Chondrocyte (in vitro differentiated cells): ENCODE data around the gene SP1. TPM values are rescaled to one million over a fixed set of nuclear protein-coding genes. Genes with fewer than 3 reads are reported as not detected.
A peak's percentile ranks its signal among the peaks of the same experiment; 100 is the strongest.

Source experiments
- DNase-seq: peaks from one replicate; pipeline ENCODE4 v3.0.0; 2021; ENCODE audit warnings: mixed read lengths, low spot score
- H3K27ac Mint-ChIP-seq: one replicate; pipeline ENCODE4 v1.8.0; 2021; ENCODE audit warnings: mild to moderate bottlenecking, moderate library complexity, mixed read lengths; ENCODE audit not compliant: unreplicated experiment
- H3K27me3 Mint-ChIP-seq: 2 replicates; pipeline ENCODE4 v1.8.0; 2021; ENCODE audit warnings: low read depth, mixed read lengths
- H3K36me3 Mint-ChIP-seq: 2 replicates; pipeline ENCODE4 v1.8.0; 2021; ENCODE audit warnings: low read depth, mixed read lengths
- H3K4me1 Mint-ChIP-seq: 2 replicates; pipeline ENCODE4 v1.8.0; 2021; ENCODE audit warnings: low read depth, mild to moderate bottlenecking, mixed read lengths
- H3K4me3 Mint-ChIP-seq: one replicate; pipeline ENCODE4 v1.8.0; 2021; ENCODE audit warnings: mild to moderate bottlenecking, moderate library complexity, mixed read lengths; ENCODE audit not compliant: unreplicated experiment
- H3K9me3 Mint-ChIP-seq: 2 replicates; pipeline ENCODE4 v1.8.0; 2021; ENCODE audit warnings: low read depth, mixed read lengths
- total RNA-seq: library from RNA; stranded (reverse); gene quantifications from 3 replicates; pipeline ENCODE4 v1.2.1, GENCODE V29; 2021
- TF ChIP-seq, protein P1 (sequence below): fragments of 200-600 bp; sonication (generic); IDR thresholded peaks from 2 replicates; pipeline ENCODE4 v1.5.0; 2021; ENCODE audit warnings: antibody characterized with exemption, mild to moderate bottlenecking, moderate library complexity

Gene SP1
- total RNA-seq, 1 donor from 2014 or later, result 59.0 TPM

DNA sequence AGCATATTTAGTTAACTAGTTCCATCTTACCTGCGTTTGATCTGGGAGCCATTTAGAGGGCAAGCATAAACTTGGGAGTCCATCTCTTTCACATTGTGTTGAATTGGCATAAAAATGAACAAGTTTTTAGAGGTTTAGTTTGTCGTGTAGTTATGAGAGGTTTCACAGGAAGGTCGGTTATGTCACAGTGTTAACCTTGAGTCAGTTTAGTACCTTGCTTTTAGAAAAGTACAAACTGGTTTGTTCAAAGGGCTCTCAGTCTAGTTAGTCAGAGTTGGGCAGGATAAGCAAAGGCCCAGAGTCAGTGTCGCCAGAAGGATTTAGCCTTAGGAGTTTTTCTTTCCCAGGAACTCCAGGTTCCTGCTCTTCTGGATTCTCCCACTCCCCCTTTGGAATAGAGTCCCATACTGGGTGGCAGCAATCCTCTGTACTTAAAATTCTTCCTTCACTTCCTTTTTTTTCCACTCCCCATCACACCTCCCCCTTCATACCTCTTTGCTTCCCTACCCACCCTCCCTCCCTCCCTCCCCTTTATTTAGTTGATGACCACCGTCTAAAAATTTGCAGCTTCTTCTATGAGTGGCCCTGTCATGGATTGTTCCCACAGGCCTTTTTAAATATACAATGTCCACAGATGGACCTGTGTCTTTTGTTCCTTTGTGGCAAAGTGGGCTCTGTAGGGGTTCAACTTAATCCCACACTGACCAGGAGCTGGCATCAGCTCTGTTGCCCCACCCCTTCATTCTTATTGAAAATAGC, 84.0 kb downstream of the SP1 start:
- no peak overlapping the region for H3K4me3 Mint-ChIP-seq
- H3K9me3 Mint-ChIP-seq, result no peaks in the 10 kb centered on the region
- DNase-seq, result no peak
- H3K27me3 Mint-ChIP-seq, result no peaks in the 10 kb centered on the region
- H3K27ac Mint-ChIP-seq, result peak overlapping the region; percentile 37
- TF ChIP-seq, protein P1, sequence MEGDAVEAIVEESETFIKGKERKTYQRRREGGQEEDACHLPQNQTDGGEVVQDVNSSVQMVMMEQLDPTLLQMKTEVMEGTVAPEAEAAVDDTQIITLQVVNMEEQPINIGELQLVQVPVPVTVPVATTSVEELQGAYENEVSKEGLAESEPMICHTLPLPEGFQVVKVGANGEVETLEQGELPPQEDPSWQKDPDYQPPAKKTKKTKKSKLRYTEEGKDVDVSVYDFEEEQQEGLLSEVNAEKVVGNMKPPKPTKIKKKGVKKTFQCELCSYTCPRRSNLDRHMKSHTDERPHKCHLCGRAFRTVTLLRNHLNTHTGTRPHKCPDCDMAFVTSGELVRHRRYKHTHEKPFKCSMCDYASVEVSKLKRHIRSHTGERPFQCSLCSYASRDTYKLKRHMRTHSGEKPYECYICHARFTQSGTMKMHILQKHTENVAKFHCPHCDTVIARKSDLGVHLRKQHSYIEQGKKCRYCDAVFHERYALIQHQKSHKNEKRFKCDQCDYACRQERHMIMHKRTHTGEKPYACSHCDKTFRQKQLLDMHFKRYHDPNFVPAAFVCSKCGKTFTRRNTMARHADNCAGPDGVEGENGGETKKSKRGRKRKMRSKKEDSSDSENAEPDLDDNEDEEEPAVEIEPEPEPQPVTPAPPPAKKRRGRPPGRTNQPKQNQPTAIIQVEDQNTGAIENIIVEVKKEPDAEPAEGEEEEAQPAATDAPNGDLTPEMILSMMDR, result no peak
- peaks cover 69% of the 10 kb centered on the region for H3K36me3 Mint-ChIP-seq
- peaks cover 29% of the 10 kb centered on the region for H3K4me1 Mint-ChIP-seq

DNA sequence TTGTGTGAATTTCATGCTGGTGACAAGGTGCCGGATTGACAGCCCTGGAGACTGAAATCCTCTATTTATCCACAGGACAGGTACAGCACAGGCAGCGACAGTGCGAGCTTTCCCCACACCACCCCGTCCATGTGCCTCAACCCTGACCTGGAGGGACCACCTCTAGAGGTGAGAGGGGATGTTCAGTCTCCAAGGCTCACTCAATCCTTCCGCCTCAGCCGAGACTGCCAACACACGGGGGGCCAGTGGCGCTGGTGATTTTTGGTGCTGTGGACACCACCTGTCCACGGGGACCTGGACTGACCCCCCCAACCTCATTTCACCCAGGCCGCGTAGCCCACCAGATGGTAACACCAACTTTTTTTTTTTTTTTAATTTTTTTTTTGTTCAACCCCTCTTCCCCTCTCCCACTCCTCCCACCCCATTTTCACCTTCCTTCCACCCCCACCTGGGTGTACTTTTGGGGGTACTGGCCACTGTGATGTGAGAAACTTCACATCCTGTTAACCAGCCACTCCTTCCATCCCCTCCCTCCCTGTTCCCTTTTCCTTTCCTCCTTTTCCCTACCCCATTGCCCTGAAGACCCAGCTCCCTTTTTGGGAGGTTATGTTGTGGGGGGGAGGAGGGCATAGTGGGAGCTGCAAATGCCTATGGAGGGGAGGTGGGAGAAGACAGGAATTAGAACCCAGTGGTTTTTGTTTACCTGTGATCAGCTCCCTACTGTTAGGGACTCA, 84.9 kb downstream of the SP1 start:
- TF ChIP-seq, protein P1, result no peak
- peak; percentile 68 for DNase-seq
- peak overlapping the region; percentile 18 for H3K27ac Mint-ChIP-seq
- peaks cover 63% of the 10 kb centered on the region for H3K36me3 Mint-ChIP-seq
- H3K27me3 Mint-ChIP-seq, result no peaks in the 10 kb centered on the region
- no peak overlapping the region for H3K4me3 Mint-ChIP-seq
- peaks cover 23% of the 10 kb centered on the region for H3K4me1 Mint-ChIP-seq
- H3K9me3 Mint-ChIP-seq, result no peaks in the 10 kb centered on the region

DNA sequence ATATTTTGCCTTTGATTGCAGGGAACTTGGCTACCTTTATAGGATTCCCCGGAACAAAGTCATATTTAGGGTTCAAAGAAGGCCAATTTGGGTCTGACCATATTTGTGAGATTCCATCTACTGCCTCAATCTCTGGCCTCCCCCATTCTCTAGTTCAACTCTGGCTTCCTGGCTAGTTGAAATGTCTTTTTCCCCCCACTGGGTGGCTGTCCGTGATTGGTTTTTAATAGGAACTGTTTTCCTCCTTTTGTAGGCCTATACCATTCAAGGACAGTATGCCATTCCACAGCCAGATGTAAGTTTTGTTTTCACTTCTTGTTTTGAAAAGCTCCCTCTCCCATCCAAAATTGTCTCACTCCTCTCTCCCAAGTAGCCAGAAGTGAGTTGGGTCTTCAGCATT, 85.7 kb downstream of the SP1 start:
- Mint-ChIP-seq H3K9me3 (no peaks in the 10 kb centered on the region), H3K36me3 (peaks cover 57% of the 10 kb centered on the region), H3K27me3 (no peaks in the 10 kb centered on the region), H3K4me1 (peaks cover 15% of the 10 kb centered on the region), H3K27ac (peak overlapping the region; percentile 14), H3K4me3 (no peak overlapping the region)
- TF ChIP-seq, protein P1, result peak; percentile 28
- no peak for DNase-seq

Other genes with a start within 250 kb of the SP1 start
- gene ZNF740, start 199.5 kb upstream of the SP1 start, total RNA-seq, result 27.3 to 36.7 TPM (median 28.0 TPM) in 3 replicates
- 24.3 to 34.6 TPM (median 27.1 TPM) in 3 replicates for gene CSAD, start 199.3 kb upstream of the SP1 start, total RNA-seq
- 0.37 to 0.46 TPM in 2 of 3 replicates, not detected in the other for gene ITGB7, start 172.9 kb upstream of the SP1 start, total RNA-seq
- 19.4 to 30.0 TPM (median 21.7 TPM) in 3 replicates for gene RARG, start 148.0 kb upstream of the SP1 start, total RNA-seq
- gene ESPL1, start 111.9 kb upstream of the SP1 start, total RNA-seq, result 4.0 to 5.5 TPM (median 4.8 TPM) in 3 replicates
- 266 to 309 TPM (median 274 TPM) in 3 replicates for gene PFDN5, start 84.6 kb upstream of the SP1 start, total RNA-seq
- gene MYG1, start 80.5 kb upstream of the SP1 start, total RNA-seq, result 44.1 to 47.0 TPM (median 47.0 TPM) in 3 replicates
- gene AAAS, start 58.6 kb upstream of the SP1 start, total RNA-seq, result 48.6 to 71.1 TPM (median 52.8 TPM) in 3 replicates
- gene SP7, start 43.8 kb upstream of the SP1 start, total RNA-seq, result not detected in 3 replicates
- not detected in 3 replicates for gene AMHR2, start 43.7 kb downstream of the SP1 start, total RNA-seq
- gene PRR13, start 61.6 kb downstream of the SP1 start, total RNA-seq, result 96.2 to 110 TPM (median 102 TPM) in 3 replicates
- gene PCBP2, start 71.9 kb downstream of the SP1 start, total RNA-seq, result 601 to 638 TPM (median 611 TPM) in 3 replicates
- gene MAP3K12, start 119.3 kb downstream of the SP1 start, total RNA-seq, result 25.5 to 30.6 TPM (median 26.9 TPM) in 3 replicates
- 23.5 to 34.0 TPM (median 24.1 TPM) in 3 replicates for gene TARBP2, start 121.1 kb downstream of the SP1 start, total RNA-seq
- 0.92 TPM in 1 of 3 replicates, not detected in the others for gene NPFF, start 127.3 kb downstream of the SP1 start, total RNA-seq
- 44.4 to 52.7 TPM (median 51.2 TPM) in 3 replicates for gene ATF7, start 246.2 kb downstream of the SP1 start, total RNA-seq